NCI-H1694 treated with DMSO at 0.1 percent for 48 hours (cell line): ENCODE results near the gene CRHR1.

Experiments
- DNase-seq: peaks from one replicate; lab custom pipeline; 2025; lab: John Stamatoyannopoulos, UW

The CRHR1 gene

GRCh38 chr17:45758544-45758943 is 25.6 kb upstream of the CRHR1 start:
- DNase-seq: no peak

- DNase-seq: no peak
Measured at GRCh38 chr17:45759761-45760160, 24.4 kb upstream of the CRHR1 start.

GRCh38 chr17:45761957-45762565 is 22.1 kb upstream of the CRHR1 start:
- DNase-seq: no peak

GRCh38 chr17:45763182-45763581 is 20.9 kb upstream of the CRHR1 start:
- no peak for DNase-seq

- no peak for DNase-seq
Measured at GRCh38 chr17:45764479-45764878, 19.6 kb upstream of the CRHR1 start.

GRCh38 chr17:45768000-45768399 is 16.1 kb upstream of the CRHR1 start:
- DNase-seq: no peak

- DNase-seq: no peak
Measured at GRCh38 chr17:45770632-45771270, 13.4 kb upstream of the CRHR1 start.

GRCh38 chr17:45771271-45771959 is 12.7 kb upstream of the CRHR1 start:
- DNase-seq: no peak

- DNase-seq: no peak
Measured at GRCh38 chr17:45775148-45775547, 9.0 kb upstream of the CRHR1 start.

- DNase-seq: peak; percentile 45
Measured at GRCh38 chr17:45775576-45776011, 8.5 kb upstream of the CRHR1 start.

- DNase-seq: no peak
Measured at GRCh38 chr17:45776896-45777295, 7.2 kb upstream of the CRHR1 start.

GRCh38 chr17:45777388-45777787 is 6.7 kb upstream of the CRHR1 start:
- no peak for DNase-seq

- DNase-seq: no peak
Measured at GRCh38 chr17:45780921-45781320, 3.2 kb upstream of the CRHR1 start.

- DNase-seq: peak; percentile 69
Measured at GRCh38 chr17:45782889-45783592, 1.1 kb upstream of the CRHR1 start.

GRCh38 chr17:45783593-45784292 is 377 bp upstream of the CRHR1 start:
- DNase-seq: peak; percentile 42

- DNase-seq: peak; percentile 31
Measured at GRCh38 chr17:45784741-45785479, 790 bp downstream of the CRHR1 start.

- no peak for DNase-seq
Measured at GRCh38 chr17:45785480-45786193, 1.5 kb downstream of the CRHR1 start.

GRCh38 chr17:45786349-45786748 is 2.2 kb downstream of the CRHR1 start:
- no peak for DNase-seq

- DNase-seq: no peak
Measured at GRCh38 chr17:45787044-45787443, 2.9 kb downstream of the CRHR1 start.

GRCh38 chr17:45787656-45788055 is 3.5 kb downstream of the CRHR1 start:
- no peak for DNase-seq

- no peak for DNase-seq
Measured at GRCh38 chr17:45788057-45788456, 3.9 kb downstream of the CRHR1 start.
